Measurements from ENCODE around the gene FAM3C.
"Not testable (repeated sequence)": the region's sequence is repeated elsewhere in the genome, so short reads cannot be mapped to it uniquely, and the experiment has no call there.

FAM3C gene

DNA sequence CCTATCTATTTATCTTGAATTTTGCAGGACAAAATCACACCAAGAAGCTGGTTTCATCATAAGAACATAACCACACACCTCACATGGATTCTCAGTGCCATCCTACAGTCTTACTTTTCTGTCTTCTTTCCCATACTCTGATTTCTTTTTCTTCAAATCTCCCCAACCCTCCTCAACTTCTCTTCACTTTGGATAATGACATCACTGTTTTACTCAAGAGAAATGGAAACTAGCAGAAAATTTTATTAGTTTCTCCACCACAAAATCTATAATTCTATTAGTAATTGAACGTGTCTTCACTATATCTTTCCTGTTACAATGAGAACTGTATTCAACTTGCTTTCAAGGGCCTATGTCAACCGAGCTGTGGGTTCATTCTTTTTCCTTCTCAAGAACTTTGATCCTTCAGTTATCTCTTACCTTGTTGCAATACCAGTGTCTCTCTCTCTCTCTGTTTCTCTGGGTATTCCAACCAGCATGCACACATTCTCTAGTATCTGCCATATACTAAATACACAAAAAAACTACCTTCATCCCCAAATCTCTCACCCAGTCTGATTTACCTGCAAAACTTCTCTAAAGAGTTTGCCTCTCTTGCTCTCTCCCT lies 35.4 kb upstream of the FAM3C start:
- Histone ChIP-seq H3K79me2 (ENCODE audit: control insufficient read depth, insufficient read depth, low read length, unreplicated experiment) (no peaks in the 10 kb centered on the region), H3K4me1 (ENCODE audit: control insufficient read depth, insufficient read depth, low read length, unreplicated experiment) (peaks cover 4% of the 10 kb centered on the region), H3K27me3 (ENCODE audit: insufficient read depth, low read length) (no peaks in the 10 kb centered on the region), H3K36me3 (ENCODE audit: insufficient read depth, low read length) (no peaks in the 10 kb centered on the region), H2AFZ (ENCODE audit: low read length, unreplicated experiment) (no peak overlapping the region), H3K4me3 (ENCODE audit: low read depth, low read length) (no peak overlapping the region), H3K27ac (ENCODE audit: low read depth, low read length) (no peak overlapping the region)

DNA sequence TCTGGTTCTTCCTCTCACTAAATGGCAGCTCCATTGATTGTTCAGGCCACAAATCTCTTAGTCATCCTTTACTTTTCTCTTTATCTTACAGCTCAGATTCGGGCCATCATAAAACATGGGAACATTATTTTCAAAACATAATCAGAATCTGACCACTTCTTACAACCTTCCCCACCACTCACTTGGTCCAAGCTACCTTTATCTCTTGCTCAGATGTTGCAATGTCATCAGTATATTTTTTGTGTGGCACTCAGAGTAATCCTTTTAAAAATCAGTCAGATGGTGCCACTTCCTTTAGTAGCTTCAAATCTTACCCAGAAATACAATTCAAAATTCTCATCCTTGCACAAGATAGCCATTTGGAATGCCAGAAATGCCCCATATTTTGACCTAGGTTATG lies 34.5 kb upstream of the FAM3C start:
- Histone ChIP-seq H3K27ac (ENCODE audit: low read depth, low read length) (no peak overlapping the region), H3K4me3 (ENCODE audit: low read depth, low read length) (no peak overlapping the region), H3K27me3 (ENCODE audit: insufficient read depth, low read length) (no peaks in the 10 kb centered on the region), H3K79me2 (ENCODE audit: control insufficient read depth, insufficient read depth, low read length, unreplicated experiment) (no peaks in the 10 kb centered on the region), H2AFZ (ENCODE audit: low read length, unreplicated experiment) (no peak overlapping the region), H3K4me1 (ENCODE audit: control insufficient read depth, insufficient read depth, low read length, unreplicated experiment) (peaks cover 4% of the 10 kb centered on the region), H3K36me3 (ENCODE audit: insufficient read depth, low read length) (no peaks in the 10 kb centered on the region)

DNA sequence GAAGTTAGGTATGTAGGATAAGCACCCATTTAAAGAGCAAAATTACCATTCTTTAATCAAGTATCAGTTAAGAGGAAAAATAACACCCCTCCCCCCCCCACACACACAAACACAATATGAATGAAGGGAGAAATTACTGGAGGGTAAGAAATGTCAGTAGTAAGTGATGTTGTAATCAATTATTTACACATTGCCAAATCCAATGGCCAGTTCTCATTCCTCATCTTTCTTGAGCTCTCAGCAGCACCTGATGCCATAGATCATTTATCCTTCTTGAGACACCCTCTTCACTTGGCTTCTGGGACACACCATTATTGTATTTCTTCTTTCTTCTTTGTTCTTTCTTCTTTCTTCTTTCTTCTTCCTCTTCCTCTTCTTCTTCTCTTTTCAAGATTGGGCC lies 33.7 kb upstream of the FAM3C start:
- Histone ChIP-seq H3K27ac (ENCODE audit: low read depth, low read length) (no peak overlapping the region), H3K27me3 (ENCODE audit: insufficient read depth, low read length) (no peaks in the 10 kb centered on the region), H3K79me2 (ENCODE audit: control insufficient read depth, insufficient read depth, low read length, unreplicated experiment) (no peaks in the 10 kb centered on the region), H3K4me1 (ENCODE audit: control insufficient read depth, insufficient read depth, low read length, unreplicated experiment) (peaks cover 4% of the 10 kb centered on the region), H3K36me3 (ENCODE audit: insufficient read depth, low read length) (no peaks in the 10 kb centered on the region), H2AFZ (ENCODE audit: low read length, unreplicated experiment) (no peak overlapping the region), H3K4me3 (ENCODE audit: low read depth, low read length) (no peak overlapping the region)

DNA sequence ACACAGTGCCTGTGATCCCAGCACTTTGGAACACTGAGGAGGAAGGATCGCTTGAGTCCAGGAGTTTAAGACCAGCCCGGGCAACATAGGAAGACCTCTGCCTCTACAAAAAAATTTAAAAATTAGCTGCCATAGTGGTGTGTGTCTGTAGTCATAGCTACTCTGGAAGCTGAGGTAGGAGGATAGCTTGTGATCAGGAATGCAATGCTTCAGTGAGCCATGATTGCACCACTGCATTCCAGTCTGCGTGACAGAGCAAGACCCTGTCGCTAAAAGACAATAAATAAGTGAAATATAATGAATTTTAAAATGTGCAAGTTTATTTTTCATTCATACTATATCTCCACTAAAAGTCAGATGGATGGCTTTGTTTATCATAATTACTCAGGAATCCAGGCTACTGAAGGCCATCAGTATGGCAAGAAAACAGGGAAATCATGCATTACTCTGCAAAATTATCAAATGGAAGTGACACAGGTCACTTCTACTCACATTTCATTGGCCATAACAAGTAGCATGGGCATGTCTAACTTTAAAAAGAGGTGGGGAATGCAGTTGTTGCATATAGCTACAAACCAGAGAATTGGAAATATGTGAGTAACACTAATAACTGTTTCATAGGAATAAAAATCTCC lies 32.9 kb upstream of the FAM3C start:
- Histone ChIP-seq H3K27ac (ENCODE audit: low read depth, low read length) (no peak overlapping the region), H3K4me1 (ENCODE audit: control insufficient read depth, insufficient read depth, low read length, unreplicated experiment) (peaks cover 4% of the 10 kb centered on the region), H2AFZ (ENCODE audit: low read length, unreplicated experiment) (peak overlapping the region; percentile 17), H3K27me3 (ENCODE audit: insufficient read depth, low read length) (no peaks in the 10 kb centered on the region), H3K79me2 (ENCODE audit: control insufficient read depth, insufficient read depth, low read length, unreplicated experiment) (no peaks in the 10 kb centered on the region), H3K4me3 (ENCODE audit: low read depth, low read length) (no peak overlapping the region), H3K36me3 (ENCODE audit: insufficient read depth, low read length) (no peaks in the 10 kb centered on the region)

DNA sequence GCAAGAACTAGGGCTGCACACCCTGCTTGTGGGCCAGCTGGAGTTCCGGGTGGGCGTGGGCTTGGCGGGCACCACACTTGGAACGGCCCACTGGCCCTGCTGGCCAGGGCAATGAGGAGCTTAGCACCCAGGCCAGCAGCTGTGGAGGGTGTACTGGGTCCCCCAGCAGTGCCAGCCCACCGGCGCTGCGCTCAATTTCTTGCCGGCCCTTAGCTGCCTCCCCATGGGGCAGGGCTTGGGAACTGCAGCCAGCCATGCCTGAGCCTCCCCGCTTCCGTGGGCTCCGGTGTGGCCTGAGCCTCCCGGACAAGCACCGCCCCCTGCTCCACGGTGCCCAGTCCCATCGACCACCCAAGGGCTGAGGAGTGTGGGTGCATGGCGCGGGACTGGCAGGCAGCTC lies 25.6 kb upstream of the FAM3C start:
- not testable (repeated sequence) for H2AFZ ChIP-seq (ENCODE audit: low read length, unreplicated experiment); H3K4me1 ChIP-seq (ENCODE audit: control insufficient read depth, insufficient read depth, low read length, unreplicated experiment); H3K27ac ChIP-seq (ENCODE audit: low read depth, low read length); H3K27me3 ChIP-seq (ENCODE audit: insufficient read depth, low read length); H3K36me3 ChIP-seq (ENCODE audit: insufficient read depth, low read length); H3K79me2 ChIP-seq (ENCODE audit: control insufficient read depth, insufficient read depth, low read length, unreplicated experiment); H3K4me3 ChIP-seq (ENCODE audit: low read depth, low read length)

DNA sequence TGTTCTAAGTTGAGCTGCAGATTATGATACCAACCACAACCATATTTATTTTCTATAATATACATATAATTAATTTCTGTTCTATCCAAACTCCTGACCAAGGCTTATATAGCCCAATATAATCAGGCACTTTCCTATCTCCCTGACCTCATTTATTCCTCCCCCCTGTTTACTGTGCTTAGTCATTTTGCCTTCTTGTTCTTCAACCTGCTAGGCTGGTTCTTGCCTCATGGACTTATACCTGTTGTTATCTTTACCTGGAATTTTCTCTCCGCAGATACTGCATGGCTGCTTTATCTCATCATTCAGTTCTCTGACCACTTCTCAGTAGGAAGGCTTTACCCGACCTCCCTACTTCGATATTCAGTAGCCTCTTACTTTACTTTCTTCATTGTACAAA lies 24.9 kb upstream of the FAM3C start:
- Histone ChIP-seq H3K4me3 (ENCODE audit: low read depth, low read length) (no peak overlapping the region), H3K27ac (ENCODE audit: low read depth, low read length) (no peak overlapping the region), H3K36me3 (ENCODE audit: insufficient read depth, low read length) (no peaks in the 10 kb centered on the region), H3K79me2 (ENCODE audit: control insufficient read depth, insufficient read depth, low read length, unreplicated experiment) (no peaks in the 10 kb centered on the region), H3K4me1 (ENCODE audit: control insufficient read depth, insufficient read depth, low read length, unreplicated experiment) (no peaks in the 10 kb centered on the region), H3K27me3 (ENCODE audit: insufficient read depth, low read length) (no peaks in the 10 kb centered on the region), H2AFZ (ENCODE audit: low read length, unreplicated experiment) (no peak overlapping the region)

DNA sequence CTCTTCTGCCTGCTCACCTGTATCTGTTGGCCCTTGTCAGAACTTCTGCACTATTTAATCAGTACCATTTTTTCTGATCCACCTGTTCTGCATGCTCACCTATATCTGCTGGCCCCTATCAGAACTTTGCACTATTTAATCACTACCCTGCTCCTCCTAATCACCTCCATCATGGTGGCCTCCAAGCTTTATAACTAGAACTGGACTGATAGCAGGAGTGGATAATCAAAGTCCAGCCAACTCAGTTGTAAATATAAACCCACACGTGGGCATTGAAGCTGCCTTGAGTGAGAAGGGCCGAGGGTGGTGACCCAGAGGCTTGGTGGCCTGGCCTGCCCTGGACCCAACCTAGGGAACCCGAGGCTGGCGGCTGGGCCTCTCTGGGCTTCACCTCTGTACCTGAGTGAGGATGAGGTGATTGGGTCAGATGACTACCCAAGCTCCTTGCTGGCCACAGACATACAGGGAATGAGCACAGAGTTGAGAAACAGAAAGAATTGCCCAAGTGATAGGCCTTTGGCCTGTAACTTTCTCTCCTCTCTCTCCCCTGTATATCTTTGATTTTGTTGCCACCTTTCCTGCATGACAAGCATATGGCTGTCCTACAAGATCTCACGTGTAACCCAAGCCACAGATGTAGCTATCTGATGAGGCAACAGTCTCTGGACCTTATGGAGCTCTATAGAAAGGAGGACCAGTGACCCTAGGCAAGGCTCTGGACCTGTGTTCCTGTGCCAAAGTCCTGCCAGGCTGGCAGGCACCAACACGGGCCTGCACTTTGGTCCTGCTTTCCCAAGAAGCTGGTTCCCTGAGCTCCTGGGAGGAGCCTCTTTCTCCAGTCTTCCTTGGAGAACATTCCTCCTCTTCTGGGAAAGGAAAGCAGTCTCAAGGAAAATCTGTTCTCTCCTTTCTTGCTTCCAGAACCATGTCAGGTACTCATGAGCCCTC lies 23.4 kb upstream of the FAM3C start:
- Histone ChIP-seq H3K27me3 (ENCODE audit: insufficient read depth, low read length) (no peaks in the 10 kb centered on the region), H2AFZ (ENCODE audit: low read length, unreplicated experiment) (no peak overlapping the region), H3K79me2 (ENCODE audit: control insufficient read depth, insufficient read depth, low read length, unreplicated experiment) (no peaks in the 10 kb centered on the region), H3K27ac (ENCODE audit: low read depth, low read length) (no peak overlapping the region), H3K4me3 (ENCODE audit: low read depth, low read length) (no peak overlapping the region), H3K36me3 (ENCODE audit: insufficient read depth, low read length) (no peaks in the 10 kb centered on the region), H3K4me1 (ENCODE audit: control insufficient read depth, insufficient read depth, low read length, unreplicated experiment) (no peaks in the 10 kb centered on the region)

DNA sequence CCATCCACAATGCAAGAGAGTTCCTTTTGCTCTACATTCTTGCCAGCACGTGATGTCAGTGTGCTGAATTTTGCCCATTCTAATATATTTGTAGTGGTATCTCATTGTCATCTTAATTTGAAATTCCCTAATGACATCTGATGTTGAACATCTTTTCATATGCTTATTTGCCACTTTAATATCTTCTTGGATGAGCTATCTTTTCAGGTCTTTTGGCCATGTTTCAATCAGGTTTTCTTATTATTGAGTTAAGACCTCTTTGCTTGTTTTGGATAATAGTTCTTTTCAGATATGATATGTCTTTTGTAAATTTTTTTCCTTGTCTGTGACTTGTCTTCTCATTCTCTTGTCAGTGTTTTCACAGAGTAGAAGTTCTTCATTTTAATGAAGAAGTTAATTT lies 20.4 kb upstream of the FAM3C start:
- Histone ChIP-seq H2AFZ (ENCODE audit: low read length, unreplicated experiment) (no peak overlapping the region), H3K4me3 (ENCODE audit: low read depth, low read length) (no peak overlapping the region), H3K27me3 (ENCODE audit: insufficient read depth, low read length) (no peaks in the 10 kb centered on the region), H3K27ac (ENCODE audit: low read depth, low read length) (no peak overlapping the region), H3K4me1 (ENCODE audit: control insufficient read depth, insufficient read depth, low read length, unreplicated experiment) (no peaks in the 10 kb centered on the region), H3K79me2 (ENCODE audit: control insufficient read depth, insufficient read depth, low read length, unreplicated experiment) (no peaks in the 10 kb centered on the region), H3K36me3 (ENCODE audit: insufficient read depth, low read length) (no peaks in the 10 kb centered on the region)

DNA sequence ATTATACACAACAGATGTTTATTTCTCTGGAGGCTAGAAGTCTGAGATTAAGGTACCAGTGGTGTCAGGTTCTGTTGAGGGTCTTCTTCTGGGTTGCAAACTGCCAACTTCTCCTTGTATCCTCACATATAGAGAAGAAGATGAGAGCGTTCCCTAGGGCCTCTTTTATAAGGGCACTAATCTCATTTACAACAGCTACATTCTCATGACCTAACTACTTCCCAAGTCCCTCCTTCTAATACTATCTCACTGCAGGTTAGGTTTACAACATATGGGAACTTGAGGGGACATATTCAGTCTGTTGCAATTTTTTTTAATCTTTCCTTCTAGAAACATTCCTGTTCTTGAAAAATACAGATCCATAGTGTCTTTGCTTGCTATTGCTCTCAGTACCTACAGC lies 18.3 kb upstream of the FAM3C start:
- Histone ChIP-seq H3K27me3 (ENCODE audit: insufficient read depth, low read length) (no peaks in the 10 kb centered on the region), H3K4me3 (ENCODE audit: low read depth, low read length) (no peak overlapping the region), H3K36me3 (ENCODE audit: insufficient read depth, low read length) (no peaks in the 10 kb centered on the region), H3K79me2 (ENCODE audit: control insufficient read depth, insufficient read depth, low read length, unreplicated experiment) (no peaks in the 10 kb centered on the region), H3K4me1 (ENCODE audit: control insufficient read depth, insufficient read depth, low read length, unreplicated experiment) (no peaks in the 10 kb centered on the region), H2AFZ (ENCODE audit: low read length, unreplicated experiment) (no peak overlapping the region), H3K27ac (ENCODE audit: low read depth, low read length) (no peak overlapping the region)

DNA sequence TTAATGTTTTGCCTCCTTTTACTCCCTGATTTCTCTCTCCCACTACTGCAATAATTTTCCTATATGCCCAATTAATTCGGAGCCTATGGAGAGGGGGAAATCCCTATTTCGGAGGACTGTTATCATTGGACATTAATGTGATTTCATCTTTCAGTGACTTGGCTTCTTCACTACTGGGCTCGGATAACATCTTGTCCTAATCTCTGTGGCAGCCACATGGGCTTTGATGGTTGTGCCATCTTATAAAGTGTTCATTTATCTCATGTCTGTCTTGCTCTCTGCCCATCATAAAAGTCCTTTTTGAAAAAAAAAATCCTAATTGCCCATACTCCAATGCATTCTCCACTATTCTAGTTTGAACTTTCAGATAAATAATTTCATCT lies 15.5 kb upstream of the FAM3C start:
- Histone ChIP-seq H3K79me2 (ENCODE audit: control insufficient read depth, insufficient read depth, low read length, unreplicated experiment) (no peaks in the 10 kb centered on the region), H3K27ac (ENCODE audit: low read depth, low read length) (no peak overlapping the region), H3K4me1 (ENCODE audit: control insufficient read depth, insufficient read depth, low read length, unreplicated experiment) (no peaks in the 10 kb centered on the region), H3K4me3 (ENCODE audit: low read depth, low read length) (no peak overlapping the region), H2AFZ (ENCODE audit: low read length, unreplicated experiment) (no peak overlapping the region), H3K36me3 (ENCODE audit: insufficient read depth, low read length) (no peaks in the 10 kb centered on the region), H3K27me3 (ENCODE audit: insufficient read depth, low read length) (no peaks in the 10 kb centered on the region)

Data from ACC112 (cell line).